ENCODE results near the gene APOA5.

DNA sequence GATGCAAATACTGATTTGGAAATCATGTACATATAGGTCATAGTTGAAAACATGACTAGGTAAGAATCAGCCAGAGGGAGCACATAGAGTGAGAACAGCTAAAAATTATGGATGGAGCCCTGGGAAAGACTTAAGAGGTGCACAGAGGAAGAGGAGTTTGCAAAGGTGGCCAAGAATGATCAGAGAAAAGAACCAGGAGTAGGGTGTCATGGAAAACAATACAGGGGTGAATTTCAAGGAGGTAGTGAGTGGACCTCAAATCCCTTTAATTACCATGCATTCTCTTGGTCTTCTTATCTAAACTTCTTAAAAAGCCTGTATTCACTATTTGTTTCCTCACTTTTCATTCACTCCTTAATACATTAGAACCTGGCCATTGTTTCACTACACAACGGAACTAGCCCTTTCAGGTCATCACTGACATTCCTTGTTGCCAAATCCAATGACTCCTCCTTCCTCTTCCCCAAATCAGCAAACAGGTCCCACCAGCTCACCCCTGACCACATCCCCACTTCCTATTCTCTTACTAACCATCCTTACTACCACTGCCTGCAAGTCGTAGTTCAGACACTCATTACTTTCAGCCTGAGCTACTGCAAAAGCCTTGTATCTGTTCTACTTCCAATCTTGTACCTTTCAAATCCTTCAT lies 41.5 kb downstream of the APOA5 start:
- TF ChIP-seq, protein P1, sequence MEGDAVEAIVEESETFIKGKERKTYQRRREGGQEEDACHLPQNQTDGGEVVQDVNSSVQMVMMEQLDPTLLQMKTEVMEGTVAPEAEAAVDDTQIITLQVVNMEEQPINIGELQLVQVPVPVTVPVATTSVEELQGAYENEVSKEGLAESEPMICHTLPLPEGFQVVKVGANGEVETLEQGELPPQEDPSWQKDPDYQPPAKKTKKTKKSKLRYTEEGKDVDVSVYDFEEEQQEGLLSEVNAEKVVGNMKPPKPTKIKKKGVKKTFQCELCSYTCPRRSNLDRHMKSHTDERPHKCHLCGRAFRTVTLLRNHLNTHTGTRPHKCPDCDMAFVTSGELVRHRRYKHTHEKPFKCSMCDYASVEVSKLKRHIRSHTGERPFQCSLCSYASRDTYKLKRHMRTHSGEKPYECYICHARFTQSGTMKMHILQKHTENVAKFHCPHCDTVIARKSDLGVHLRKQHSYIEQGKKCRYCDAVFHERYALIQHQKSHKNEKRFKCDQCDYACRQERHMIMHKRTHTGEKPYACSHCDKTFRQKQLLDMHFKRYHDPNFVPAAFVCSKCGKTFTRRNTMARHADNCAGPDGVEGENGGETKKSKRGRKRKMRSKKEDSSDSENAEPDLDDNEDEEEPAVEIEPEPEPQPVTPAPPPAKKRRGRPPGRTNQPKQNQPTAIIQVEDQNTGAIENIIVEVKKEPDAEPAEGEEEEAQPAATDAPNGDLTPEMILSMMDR (conservative IDR thresholded peaks at IDR 0.05) = no peak
- no peak for TF ChIP-seq ZFX (IDR thresholded peaks at IDR 0.05)

Data from C4-2B (cell line).